HG02571 (cell line): ENCODE results near the gene GPX6.
"Not testable (repeated sequence)": the region's sequence is repeated elsewhere in the genome, so short reads cannot be mapped to it uniquely, and the experiment has no call there.

ENCODE experiments used
- ATAC-seq: cut with Tn5 transposase; IDR thresholded peaks from one replicate; pipeline ENCODE4 v1.9.1; 2021; ENCODE audit warnings: mild to moderate bottlenecking, moderate library complexity; ENCODE audit not compliant: unreplicated experiment

GPX6 gene

DNA sequence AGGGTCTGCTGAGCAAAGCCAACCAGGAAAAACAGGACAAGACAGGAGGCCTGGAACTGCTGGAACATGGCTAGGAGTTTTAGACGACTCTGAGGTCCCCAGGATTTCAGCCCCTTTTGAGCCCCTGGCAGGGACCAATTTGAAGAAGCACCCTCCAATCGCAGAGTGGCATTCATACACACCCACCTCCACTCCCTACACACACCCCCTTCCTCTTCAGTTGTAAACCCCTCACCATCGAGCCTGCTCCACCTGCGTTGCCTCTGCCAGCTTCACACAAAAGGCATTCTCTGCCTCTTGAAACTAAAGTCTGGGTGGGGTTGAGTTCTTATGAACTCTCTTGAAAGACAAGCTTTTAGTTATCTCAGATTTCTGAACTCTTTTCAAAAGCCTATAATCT, at the start of gene GPX6:
Gene GPX6, minus strand, starts transcription at position 118 of the 400 bp plus-strand sequence. Its CDS starts 50 bp downstream, at position 68.
- ATAC-seq, result no peak

DNA sequence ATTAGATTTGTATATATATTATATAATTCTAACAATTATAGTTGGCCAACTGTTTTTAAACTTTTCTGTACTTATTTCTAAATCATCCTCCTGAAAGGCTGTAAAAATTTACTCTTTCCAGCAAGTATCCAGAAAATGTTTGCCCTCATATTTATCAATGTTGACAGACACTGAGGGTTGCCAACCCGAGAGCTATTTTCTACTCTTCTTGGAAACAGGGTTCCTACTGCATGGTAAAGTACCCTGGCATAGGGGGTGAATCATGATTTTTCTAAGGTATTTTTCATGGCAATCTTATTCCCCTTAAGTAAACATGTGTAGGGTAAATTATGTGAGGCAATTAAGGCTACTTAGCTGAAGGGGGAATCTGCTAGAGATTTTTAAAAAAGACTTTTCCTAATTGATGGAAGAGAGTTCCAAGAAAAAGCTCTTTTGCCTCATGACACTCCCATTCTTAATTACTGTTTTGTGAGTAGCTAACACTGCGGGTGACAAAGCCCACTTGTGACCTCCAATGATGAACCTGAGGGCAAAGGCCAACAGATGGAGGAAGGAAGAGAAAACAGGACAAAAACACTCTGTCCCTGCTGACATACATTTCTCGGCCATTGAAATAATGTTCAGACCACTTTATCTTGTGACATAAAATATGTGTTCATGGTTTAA, 48.0 kb upstream of the GPX6 start:
- no peak for ATAC-seq

- no peak for ATAC-seq
These were observed 43.0 kb upstream of the GPX6 start for GRCh38 chr6:28558629-28559028.

GRCh38 chr6:28555136-28555535, 39.5 kb upstream of the GPX6 start:
- no peak for ATAC-seq

DNA sequence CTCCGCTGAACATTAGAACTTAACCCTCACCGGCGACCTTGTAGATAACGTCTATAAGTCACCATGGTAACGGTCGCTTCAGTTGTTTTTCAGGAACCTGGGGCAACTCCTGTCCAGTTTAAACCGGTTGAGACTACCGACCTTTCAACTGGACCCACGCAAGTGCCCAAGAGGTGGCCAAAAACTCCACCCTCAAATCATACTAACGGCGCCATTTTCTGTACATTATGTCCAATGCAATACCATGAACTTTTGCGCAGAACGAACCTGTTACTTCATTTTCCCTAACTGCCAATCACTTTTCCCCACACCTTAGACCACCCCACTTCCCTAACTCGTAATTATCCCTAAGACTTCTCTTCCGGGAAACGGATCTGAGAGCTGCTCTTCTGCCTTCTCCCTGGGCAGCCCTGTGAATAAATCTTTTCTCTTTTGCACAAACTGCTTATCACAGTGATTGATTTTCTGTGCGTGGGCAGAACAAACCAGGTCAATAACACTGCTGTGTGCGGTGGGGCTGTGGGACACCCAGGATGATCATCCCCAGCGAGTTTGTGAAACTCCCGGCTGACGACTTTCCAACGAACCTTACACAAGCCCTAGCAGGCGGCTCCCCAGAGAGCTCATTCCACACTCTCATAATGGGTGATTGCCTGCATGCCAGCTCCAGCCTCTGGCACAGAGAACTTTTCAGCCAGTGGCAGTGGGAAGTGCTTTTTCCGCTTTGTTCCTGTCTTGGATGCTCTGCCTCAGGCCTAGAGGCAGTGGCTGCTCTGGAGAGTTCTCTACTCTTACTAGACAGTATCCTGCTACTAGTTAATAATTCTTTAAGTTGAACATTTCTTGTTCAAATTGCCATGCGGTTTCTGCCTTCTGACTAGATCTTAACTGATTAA, 38.6 kb upstream of the GPX6 start:
- ATAC-seq, result no peak

DNA sequence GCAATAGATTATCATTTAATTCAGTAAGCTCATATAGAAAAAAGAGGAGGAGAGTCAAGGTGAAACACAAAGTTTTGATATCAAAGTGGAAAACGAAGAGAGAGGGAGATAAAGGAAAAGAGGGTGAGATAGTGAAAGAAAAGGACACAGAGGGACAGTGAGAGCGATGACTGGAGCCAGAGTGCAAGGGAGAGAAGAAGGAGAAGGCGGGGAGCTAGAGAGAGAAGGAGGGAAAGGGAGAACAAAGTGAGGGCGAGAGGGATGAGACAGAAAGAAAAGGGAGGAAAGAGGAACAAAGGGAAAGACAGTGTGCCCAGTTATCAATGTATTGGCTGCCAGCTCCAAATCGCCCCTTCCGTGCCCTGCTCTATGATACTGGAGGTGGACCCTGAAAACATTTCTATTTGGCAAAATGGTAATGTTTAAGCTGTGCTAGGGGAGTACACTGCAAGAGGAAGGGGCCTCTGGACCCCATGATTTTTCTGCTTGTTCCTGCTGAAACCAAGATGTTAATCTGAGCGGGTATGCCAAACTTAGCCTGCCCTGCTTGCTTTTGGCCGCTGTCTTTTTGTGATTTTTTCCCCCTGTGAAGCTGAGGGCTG, 37.9 kb upstream of the GPX6 start:
- ATAC-seq, result no peak

- no peak for ATAC-seq
These were observed 36.5 kb upstream of the GPX6 start for GRCh38 chr6:28551891-28552666.

DNA sequence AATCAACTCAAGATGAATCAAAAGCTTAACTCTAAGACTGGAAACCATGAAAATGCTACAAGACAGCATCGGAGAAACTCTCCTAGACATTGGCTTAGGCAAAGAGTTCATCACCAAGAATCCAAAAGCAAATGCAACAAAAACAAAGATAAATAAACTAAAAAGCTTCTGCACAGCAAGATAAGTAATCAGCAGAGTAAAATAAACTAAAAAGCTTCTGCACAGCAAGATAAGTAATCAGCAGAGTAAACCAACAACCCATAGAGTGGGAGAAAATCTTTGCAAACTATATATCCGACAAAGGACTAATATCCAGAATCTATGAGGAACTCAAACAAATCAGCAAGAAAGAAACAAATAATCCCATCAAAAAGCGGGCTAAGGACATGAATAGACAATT, 31.4 kb upstream of the GPX6 start:
- not testable (repeated sequence) for ATAC-seq

DNA sequence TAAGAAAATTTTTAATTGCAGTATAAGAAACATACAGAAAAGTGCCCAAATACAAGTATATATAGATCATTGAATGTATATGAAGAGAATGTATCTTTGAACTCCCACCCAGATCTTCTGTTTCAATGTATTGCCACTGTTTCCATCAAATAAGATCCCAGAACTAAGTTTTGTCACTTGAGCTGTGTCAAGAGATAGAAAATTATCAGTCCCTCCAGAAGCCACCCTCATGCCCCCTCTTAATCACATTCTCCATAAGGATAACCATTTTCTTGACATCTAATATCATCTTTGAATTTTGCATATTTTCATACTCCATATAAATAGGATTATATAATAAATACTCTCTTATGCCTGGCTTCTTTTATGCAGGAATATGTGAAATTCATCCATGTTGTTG, 30.4 kb upstream of the GPX6 start:
- no peak for ATAC-seq

DNA sequence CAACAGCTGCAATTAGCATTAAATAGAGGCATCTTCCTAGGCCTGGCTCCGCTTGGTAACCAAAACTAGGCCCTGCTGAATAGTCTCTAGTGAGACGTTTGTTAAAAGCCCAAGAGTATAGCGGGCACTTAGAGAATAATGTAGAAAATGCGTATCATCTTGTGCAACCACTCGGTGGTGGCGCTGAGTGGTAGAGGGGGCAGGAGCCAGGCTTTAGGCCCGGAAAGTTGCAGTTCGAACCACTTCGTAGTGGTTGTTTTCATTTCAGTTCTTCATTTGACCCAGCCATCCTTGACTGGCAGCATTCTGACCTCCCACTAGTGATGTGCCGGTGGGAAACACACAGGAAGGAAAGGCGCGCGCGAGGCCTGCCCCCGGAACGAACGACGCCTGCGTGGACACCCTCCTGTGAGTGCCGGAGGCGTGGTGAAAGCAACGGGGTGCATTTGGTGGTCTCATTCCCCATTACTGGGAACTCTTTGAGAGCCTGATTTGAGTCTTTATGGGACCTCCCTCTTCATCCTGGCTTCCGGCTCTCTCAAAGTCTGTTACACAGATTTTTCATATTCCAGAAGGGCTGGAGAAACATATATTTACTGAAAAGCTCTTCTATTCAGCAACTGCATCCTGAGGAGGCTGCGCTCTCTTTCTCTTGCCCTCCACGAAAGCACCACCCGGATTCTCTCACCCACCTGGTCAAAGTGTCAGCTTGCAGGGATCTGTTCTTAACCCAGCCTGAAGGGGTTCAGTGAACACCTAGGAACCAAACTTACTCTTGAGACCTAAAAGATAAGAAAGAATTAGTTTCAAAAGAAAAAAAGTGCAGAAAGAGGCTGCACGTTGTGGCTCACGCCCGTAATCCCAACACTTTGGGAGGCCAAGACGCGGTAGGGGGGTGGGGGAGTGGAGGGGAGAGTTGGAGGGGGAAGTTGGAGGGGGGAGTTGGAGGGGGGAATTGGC, 28.3 kb upstream of the GPX6 start:
- ATAC-seq, result no peak

DNA sequence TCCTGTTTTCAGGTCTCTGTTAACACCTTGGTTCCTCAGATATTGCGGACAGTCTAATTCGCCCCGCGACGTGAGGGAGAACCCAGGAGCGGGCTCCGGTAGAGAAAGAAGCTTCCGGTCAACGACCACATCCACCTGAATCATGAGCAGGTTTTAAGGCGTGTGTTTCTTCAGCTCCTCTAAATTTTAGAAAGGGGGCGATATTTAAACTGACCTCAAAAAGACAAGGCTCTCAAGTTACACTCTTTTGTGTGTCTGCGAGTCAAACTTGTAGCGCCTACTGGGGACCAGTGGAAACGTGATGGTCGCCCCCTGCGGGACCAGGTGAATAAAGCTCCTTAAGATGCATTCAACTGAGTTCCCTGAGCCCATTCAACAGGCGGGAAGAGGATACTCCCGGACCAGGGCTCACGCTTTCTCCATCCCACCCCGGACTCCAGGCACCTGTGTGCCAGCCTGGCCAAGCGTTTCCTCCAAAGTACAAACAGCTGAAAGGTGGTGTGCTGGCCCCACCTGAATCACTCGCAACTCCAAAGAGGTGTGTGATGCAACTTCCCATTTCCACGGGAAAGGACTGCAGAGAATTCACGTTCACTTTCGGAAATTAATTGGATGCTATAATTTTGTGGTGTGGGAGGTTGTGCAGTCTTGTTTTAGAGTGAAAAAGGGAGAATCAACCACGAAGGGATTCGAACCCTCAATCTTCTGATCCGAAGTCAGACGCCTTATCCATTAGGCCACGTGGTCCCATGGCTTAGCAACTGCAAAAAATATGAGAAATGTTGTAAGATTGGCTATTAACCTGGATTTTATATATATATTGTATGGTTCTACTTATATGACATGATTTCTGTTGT, 27.1 kb upstream of the GPX6 start:
- ATAC-seq, result no peak

DNA sequence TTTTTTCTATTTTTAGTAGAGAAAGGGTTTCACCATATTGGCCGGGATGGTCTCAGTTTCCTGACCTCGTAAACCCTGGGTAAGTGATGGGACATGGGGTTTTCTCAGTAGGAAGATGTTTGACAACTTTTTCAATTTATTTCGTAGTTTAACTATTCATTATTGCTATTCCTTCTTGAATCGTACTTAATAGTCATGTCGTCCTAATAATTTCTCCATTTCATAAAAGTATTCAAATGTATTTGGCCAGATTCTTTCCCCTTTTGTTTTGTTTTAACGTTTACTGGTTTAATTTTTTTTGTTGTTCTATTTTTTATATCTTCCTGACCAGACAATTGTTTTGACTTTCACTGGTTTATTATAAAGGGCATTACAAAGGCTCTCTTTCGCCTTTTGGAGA, 26.4 kb upstream of the GPX6 start:
- no peak for ATAC-seq

GRCh38 chr6:28537509-28538140, 22.0 kb upstream of the GPX6 start:
- ATAC-seq, result no peak

- ATAC-seq, result no peak
These were observed 21.5 kb upstream of the GPX6 start for GRCh38 chr6:28537065-28537464.

- ATAC-seq, result no peak
These were observed 19.3 kb upstream of the GPX6 start for GRCh38 chr6:28534875-28535274.

DNA sequence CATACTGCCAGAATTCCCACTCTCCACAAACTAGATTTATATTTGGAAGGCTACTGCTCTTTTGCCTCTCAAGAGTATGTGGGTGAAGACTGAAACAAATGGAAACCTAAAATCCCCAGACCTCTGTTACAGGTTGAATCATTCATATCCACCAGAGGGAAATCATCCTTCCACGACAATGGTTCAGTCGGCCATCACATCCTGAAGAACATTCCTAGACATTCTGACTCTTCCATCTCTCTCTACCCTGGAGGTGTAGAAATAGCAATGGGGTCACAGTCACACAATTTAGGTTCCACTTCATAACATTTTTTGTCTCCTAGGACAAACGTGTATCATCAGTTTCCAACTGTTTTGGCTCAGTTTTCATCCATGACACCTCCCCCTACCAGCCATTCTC, 18.7 kb upstream of the GPX6 start:
- ATAC-seq, result no peak

DNA sequence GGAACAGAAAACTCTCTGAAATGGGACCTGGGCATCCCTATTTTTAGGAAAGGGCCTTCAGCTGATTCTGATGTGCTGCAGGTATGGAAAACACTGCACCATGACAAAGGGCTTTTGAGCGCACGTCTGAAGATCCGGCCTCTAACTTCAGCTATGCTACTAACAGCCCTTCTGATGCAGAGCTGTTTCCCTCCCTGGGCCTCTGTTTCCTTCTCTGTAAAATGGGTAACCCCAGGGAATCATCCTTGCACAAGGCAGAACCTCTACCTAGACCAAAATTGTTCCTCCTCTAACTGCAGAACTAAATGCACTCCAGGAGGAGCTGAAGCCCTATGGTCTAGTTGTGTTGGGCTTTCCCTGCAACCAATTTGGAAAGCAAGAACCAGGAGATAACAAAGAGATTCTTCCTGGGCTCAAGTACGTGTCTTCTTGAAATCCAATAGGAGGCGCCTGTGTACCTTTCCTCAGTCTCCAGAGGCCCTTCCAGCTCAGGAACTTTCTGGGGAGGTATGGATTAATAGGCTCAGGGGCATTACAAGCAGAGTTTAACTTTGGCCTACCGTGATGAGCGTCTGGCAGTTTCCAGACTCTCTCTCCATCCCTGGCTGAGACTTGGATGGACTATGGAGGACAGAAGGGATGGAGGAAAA, 16.0 kb upstream of the GPX6 start:
- ATAC-seq, result no peak

DNA sequence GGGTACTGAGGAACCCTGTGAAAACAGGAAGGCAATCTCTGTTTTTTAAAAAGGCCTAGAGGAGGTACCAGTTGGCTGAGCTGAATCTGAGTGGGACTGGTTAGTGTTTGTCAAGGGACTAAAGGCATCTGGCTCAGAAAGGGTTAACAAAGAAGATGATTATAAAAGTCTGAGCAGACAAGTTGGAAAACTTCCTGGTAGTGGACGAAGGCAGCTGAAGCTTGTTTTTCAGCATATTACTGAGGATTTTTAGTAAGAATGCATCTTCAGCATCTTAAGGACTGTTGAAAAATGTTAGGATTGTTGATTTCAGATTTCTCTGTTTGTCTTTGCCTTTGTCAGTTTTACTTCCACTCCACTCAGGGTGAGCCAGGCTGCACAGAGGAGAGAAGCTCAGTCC, 15.2 kb upstream of the GPX6 start:
- no peak for ATAC-seq
